HepG2 (cell line): Measurements from ENCODE around the gene SMAD6. TPM values are rescaled to one million over a fixed set of nuclear protein-coding genes. Genes with fewer than 3 reads are reported as not detected.

Experiments used
- ATAC-seq: fragments of 200-7000 bp; cut with Tn5 transposase; 3 replicates; pipeline ENCODE4 v1.9.1; 2020; ENCODE audit warnings: mild to moderate bottlenecking, moderate library complexity
- BruUV-seq: library from RNA; stranded (reverse); fragments of 400-500 nt; replicated peaks from 2 replicates; lab custom pipeline; 2021; lab: Mats Ljungman, UMichigan
- CTCF ChIA-PET: fragments of 300-600 bp; formaldehyde crosslinking; extraction: SDS; loops from one replicate; lab custom pipeline; 2021; ENCODE audit warnings: low total read pairs, inconsistent platforms, low intra/inter-chr PET ratio; lab: Yijun Ruan, JAX
- POLR2A ChIA-PET: fragments of 350-600 bp; sonication (Branson Sonifier 250); formaldehyde crosslinking; loops from one replicate; lab custom pipeline; 2020; ENCODE audit warnings: antibody characterized with exemption, inconsistent platforms; lab: Yijun Ruan, JAX
- DNase-seq: peaks from one replicate; pipeline ENCODE4 v3.0.0-alpha.2; 2015; ENCODE audit warnings: low spot score
- FAIRE-seq: peaks from 3 replicates; lab custom pipeline; 2011; peaks lifted over from hg19 to GRCh38; lab: Jason Lieb, UNC
- H2AFZ ChIP-seq: one replicate; pipeline ENCODE4 v1.6.1; 2011; ENCODE audit warnings: low read length, inconsistent platforms
- H3K27ac ChIP-seq: fragments of 300-600 bp; 3 replicates; pipeline ENCODE4 v1.8.0; 2011; ENCODE audit warnings: mixed run types, mild to moderate bottlenecking, mixed read lengths, low read length, inconsistent platforms; ENCODE audit not compliant: insufficient read depth; ENCODE audit errors: extremely low read length
- H3K27me3 ChIP-seq, 2 experiments: fragments of 200-600 bp in 1 of 2; 2 replicates in 1 of 2; 3 replicates in 1 of 2; pipeline versions ENCODE4 v1.6.0 to v1.8.0; 2011; ENCODE audit warnings: low read length in 2 of 2, mild to moderate bottlenecking in 2 of 2, moderate library complexity in 2 of 2, inconsistent platforms in 1 of 2; ENCODE audit not compliant: insufficient read depth in 2 of 2, control insufficient read depth in 1 of 2
- H3K36me3 ChIP-seq, 2 experiments: fragments of 200-600 bp in 1 of 2; replicated peaks in 1 of 2; 2 replicates in 1 of 2; 3 replicates in 1 of 2; pipeline versions ENCODE4 v1.5.1 to v1.8.0; 2011; ENCODE audit warnings: low read length in 2 of 2, inconsistent platforms in 1 of 2; ENCODE audit not compliant: insufficient read depth in 2 of 2, control insufficient read depth in 1 of 2
- H3K4me1 ChIP-seq: 2 replicates; pipeline ENCODE4 v1.5.1; 2012; ENCODE audit warnings: low read length, inconsistent platforms; ENCODE audit not compliant: insufficient read depth
- H3K4me2 ChIP-seq: 2 replicates; pipeline ENCODE4 v1.6.0; 2011; ENCODE audit warnings: low read depth, low read length, inconsistent platforms
- H3K4me3 ChIP-seq, 3 experiments: fragments of 200-600 bp in 1 of 3; sonication (generic), shearing (Covaris generic) in 1 of 3; replicated peaks in 1 of 3; 2 replicates each; pipeline ENCODE4 v1.5.1; 2011 to 2016; ENCODE audit warnings: low read length in 3 of 3, inconsistent platforms in 2 of 3, low read depth in 2 of 3, mild to moderate bottlenecking in 2 of 3, control low read depth in 1 of 3, mixed read lengths in 1 of 3; ENCODE audit not compliant: insufficient read depth in 1 of 3
- H3K79me2 ChIP-seq: one replicate; pipeline ENCODE4 v1.6.1; 2011; ENCODE audit warnings: low read length, inconsistent platforms; ENCODE audit not compliant: insufficient read depth
- H3K9ac ChIP-seq: 2 replicates; pipeline ENCODE4 v1.6.0; 2011; ENCODE audit warnings: mild to moderate bottlenecking, low read depth, low read length, inconsistent platforms; ENCODE audit not compliant: insufficient read depth
- H3K9me3 ChIP-seq: 2 replicates; pipeline ENCODE4 v1.5.1; 2012; ENCODE audit warnings: mild to moderate bottlenecking, low read length
- H4K20me1 ChIP-seq: 2 replicates; pipeline ENCODE4 v1.6.0; 2011; ENCODE audit warnings: inconsistent platforms, mild to moderate bottlenecking, low read length, moderate library complexity; ENCODE audit not compliant: insufficient read depth
- ERF ChIP-seq: IDR thresholded peaks from 2 replicates; pipeline ENCODE4 v1.6.1; 2018; ENCODE audit warnings: missing biosample characterization, missing genetic modification reagents
- MAFF ChIP-seq: IDR thresholded peaks from 2 replicates; pipeline ENCODE4 v1.6.1; 2011; ENCODE audit warnings: low read depth, low read length, improper control_type of control experiment
- MAFK ChIP-seq, 2 experiments: IDR thresholded peaks in 1 of 2; conservative IDR thresholded peaks in 1 of 2; 2 replicates each; pipeline ENCODE4 v1.6.1; 2011; ENCODE audit warnings: improper control_type of control experiment in 2 of 2, low read length in 2 of 2
- NFATC3 ChIP-seq: sonication (generic); formaldehyde crosslinking; IDR thresholded peaks from 2 replicates; pipeline ENCODE4 v1.5.1; 2020; ENCODE audit warnings: mild to moderate bottlenecking, missing genetic modification reagents
- SCMH1 ChIP-seq: sonication (generic); formaldehyde crosslinking; IDR thresholded peaks from 2 replicates; pipeline ENCODE4 v1.9.0; 2021; ENCODE audit warnings: missing genetic modification reagents, mild to moderate bottlenecking, borderline replicate concordance
- SYNCRIP ChIP-seq: fragments of 200-400 bp; formaldehyde crosslinking; IDR thresholded peaks from 2 replicates; pipeline ENCODE4 v1.6.1; 2018; ENCODE audit warnings: mild to moderate bottlenecking, low read depth, low read length; ENCODE audit not compliant: insufficient read depth
- WGBS: methylation state at CpG from one replicate; pipeline ENCODE4 v1.1.6; 2017; ENCODE audit warnings: low lambda C conversion rate; 5-methylcytosine and 5-hydroxymethylcytosine counted together
- in situ Hi-C: cut with HindIII; loops from 2 replicates; pipeline ENCODE4 v1.10.0; 2017; ENCODE audit warnings: low pct_unique_long_range_greater_than_20kb; ENCODE audit not compliant: extremely low pct_ligation_motif_present
- intact Hi-C: fragments of 100-400 bp; cut with micrococcal nuclease; formaldehyde crosslinking; loops from one replicate; pipeline ENCODE4 v1.10.0; 2022; ENCODE audit not compliant: unreplicated experiment
- polyA plus RNA-seq, 8 experiments: library from polyadenylated mRNA; depleted of rRNA in 3 of 8; stranded (reverse) in 7 of 8; unstranded in 1 of 8; fragments of >200 nt; fragmentation: Illumina TruSeq in 4 of 8; extraction: Trizol in 4 of 8; gene quantifications; 2 replicates each; pipeline versions ENCODE4 v1.2.1 to v1.2.3, GENCODE V29; 2011 to 2016; ENCODE audit warnings: low read depth in 4 of 8, missing spikeins in 1 of 8, mixed read lengths in 1 of 8; ENCODE audit not compliant: insufficient read depth in 1 of 8
- total RNA-seq, 5 experiments: library from RNA; depleted of rRNA; stranded (reverse); fragments of >200 nt; fragmentation: Illumina TruSeq; extraction: Trizol; gene quantifications; 2 replicates each; pipeline ENCODE4 v1.2.3, GENCODE V29; 2016; ENCODE audit warnings: low read depth in 1 of 5
- TF ChIP-seq, protein P1 (sequence below): sonication (generic); formaldehyde crosslinking; IDR thresholded peaks from 2 replicates; pipeline ENCODE4 v1.8.1; 2023; ENCODE audit warnings: mild to moderate bottlenecking, missing genetic modification reagents

The SMAD6 gene
- total and polyA plus RNA-seq, 2 of the 13 experiments (the other 11 are each of a cell fraction or from before 2014, with no cell fraction given) = 3.3 to 4.4 TPM

DNA sequence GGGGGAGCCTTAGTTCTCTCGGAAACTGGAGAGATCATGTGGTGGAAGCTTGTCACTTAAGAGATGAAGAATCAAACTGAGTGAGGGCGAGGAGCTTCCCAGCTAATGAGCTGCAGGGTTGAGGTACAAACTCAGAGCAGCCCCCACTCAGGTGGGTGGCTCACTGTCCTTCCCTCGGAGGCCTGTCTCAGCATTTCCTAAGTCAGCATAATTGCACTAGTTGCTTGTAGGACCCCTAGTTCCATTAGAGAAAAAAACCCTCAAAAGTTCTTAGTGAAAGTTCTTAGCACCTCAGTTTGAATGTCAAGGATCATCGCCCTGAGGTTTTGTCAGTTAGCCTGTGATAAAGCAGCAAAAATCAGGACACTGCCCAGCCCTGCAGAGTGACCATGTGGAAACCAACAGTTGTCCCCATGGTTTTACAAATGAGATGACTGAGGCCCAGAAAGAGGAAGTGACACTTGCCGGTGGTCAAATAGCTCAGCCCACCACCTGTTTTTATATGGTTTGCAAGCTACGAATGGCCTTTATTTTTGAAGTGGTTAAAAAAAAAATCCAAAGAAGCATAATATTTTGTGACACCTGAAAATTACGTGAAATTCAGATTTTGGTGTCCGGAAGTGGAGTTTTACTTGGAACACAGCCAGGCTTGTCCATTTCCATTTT, 11.9 kb downstream of the SMAD6 start:
- POLR2A ChIA-PET = interaction anchor here (0.8 to 2.1 kb wide), 2 partner anchors 10 to 13 kb away, joined by 4 to 15 read pairs; no protein-coding TSS in a partner anchor
- TF ChIP-seq SYNCRIP = no peak
- TF ChIP-seq MAFK (conservative IDR thresholded peaks at IDR 0.05 in 1 of 2, IDR thresholded peaks at IDR 0.05 in 1 of 2; ENCODE audit: low read length in 2 of 2) = peak; percentile 54 to 59; a peak in 3 of 4 replicates
- no peak for TF ChIP-seq ERF (CRISPR knock-in tag)
- 0 out of 2 replicates have a peak, but pooled peaks have one; percentile 28 for TF ChIP-seq MAFF
- Histone ChIP-seq H4K20me1 (no peaks in the 10 kb centered on the region), H3K27me3 (no peaks in the 10 kb centered on the region), H3K27ac (no peak overlapping the region), H3K4me1 (peaks cover 20% of the 10 kb centered on the region), H3K9ac (no peak overlapping the region), H3K79me2 (no peaks in the 10 kb centered on the region), H2AFZ (no peak overlapping the region), H3K36me3 (peaks cover 0 to 22% of the 10 kb centered on the region in 2 experiments; a peak in 3 of 5 replicates), H3K4me3 (no peak overlapping the region), H3K9me3 (no peaks in the 10 kb centered on the region), H3K4me2 (no peak overlapping the region)
- in situ Hi-C loops = no loop called here
- BruUV-seq = no TSS peak
- 98% methylated on average over 8 of the region's 8 CpGs for WGBS
- intact Hi-C loops = no loop called here
- ATAC-seq = no peak
- CTCF ChIA-PET = no interaction called here
- DNase-seq = no peak
- FAIRE-seq = no peak

DNA sequence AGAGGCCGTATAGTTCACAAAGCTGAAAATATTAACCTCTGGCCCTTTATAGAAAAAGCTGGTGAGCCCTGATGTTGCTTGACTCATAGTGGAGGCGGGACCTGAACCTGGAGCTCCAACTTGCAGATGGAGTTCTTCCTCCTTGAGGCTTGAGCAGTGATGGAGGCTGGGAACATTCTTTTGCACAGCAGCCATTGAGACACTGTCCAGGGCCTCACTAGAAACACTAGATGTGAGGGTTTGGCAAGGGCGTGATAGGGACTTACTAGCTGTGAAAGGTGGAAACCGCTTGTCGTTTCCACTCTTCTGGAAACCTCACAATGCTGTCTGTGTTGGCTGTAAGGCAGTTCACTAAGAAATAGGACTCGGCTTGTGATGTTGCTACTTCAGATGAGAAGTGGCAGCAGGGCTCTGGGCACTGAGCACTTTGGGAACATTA, 12.5 kb downstream of the SMAD6 start:
- intact Hi-C loops (no loop called here), in situ Hi-C loops (no loop called here)
- TF ChIP-seq NFATC3 (CRISPR knock-in tag) (no peak), SCMH1 (CRISPR knock-in tag) (no peak)
- TF ChIP-seq, protein P1, sequence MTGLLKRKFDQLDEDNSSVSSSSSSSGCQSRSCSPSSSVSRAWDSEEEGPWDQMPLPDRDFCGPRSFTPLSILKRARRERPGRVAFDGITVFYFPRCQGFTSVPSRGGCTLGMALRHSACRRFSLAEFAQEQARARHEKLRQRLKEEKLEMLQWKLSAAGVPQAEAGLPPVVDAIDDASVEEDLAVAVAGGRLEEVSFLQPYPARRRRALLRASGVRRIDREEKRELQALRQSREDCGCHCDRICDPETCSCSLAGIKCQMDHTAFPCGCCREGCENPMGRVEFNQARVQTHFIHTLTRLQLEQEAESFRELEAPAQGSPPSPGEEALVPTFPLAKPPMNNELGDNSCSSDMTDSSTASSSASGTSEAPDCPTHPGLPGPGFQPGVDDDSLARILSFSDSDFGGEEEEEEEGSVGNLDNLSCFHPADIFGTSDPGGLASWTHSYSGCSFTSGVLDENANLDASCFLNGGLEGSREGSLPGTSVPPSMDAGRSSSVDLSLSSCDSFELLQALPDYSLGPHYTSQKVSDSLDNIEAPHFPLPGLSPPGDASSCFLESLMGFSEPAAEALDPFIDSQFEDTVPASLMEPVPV = no peak
- ChIA-PET POLR2A (interaction anchor here (0.8 to 2.1 kb wide), 2 partner anchors 10 to 13 kb away, joined by 4 to 15 read pairs; no protein-coding TSS in a partner anchor), CTCF (no interaction called here)
- Histone ChIP-seq H3K9ac (no peak overlapping the region), H3K4me3 (no peak overlapping the region), H3K4me2 (no peak overlapping the region), H3K4me1 (peaks cover 20% of the 10 kb centered on the region), H3K27me3 (no peaks in the 10 kb centered on the region), H3K79me2 (no peaks in the 10 kb centered on the region), H3K36me3 (peaks cover 0 to 23% of the 10 kb centered on the region in 2 experiments; a peak in 2 of 5 replicates), H3K9me3 (no peaks in the 10 kb centered on the region), H3K27ac (no peak overlapping the region), H2AFZ (no peak overlapping the region), H4K20me1 (no peaks in the 10 kb centered on the region)
- BruUV-seq = no TSS peak
- 94% methylated on average over 6 of the region's 6 CpGs for WGBS
- no peak for DNase-seq
- FAIRE-seq = no peak
- ATAC-seq = no peak
